HT1080 (cell line): ENCODE data around the gene PPIP5K1. TPM values are rescaled to one million over a fixed set of nuclear protein-coding genes. Genes with fewer than 3 reads are reported as not detected.
A peak's percentile ranks its signal among the peaks of the same experiment; 100 is the strongest.
"Not testable (repeated sequence)": the region's sequence is repeated elsewhere in the genome, so short reads cannot be mapped to it uniquely, and the experiment has no call there.

Experiments
- DNase-seq: peaks from one replicate; pipeline ENCODE4 v3.0.0-alpha.2; 2015; ENCODE audit warnings: low read depth
- polyA plus RNA-seq, 2 experiments: library from polyadenylated mRNA; depleted of rRNA; stranded (reverse); fragments of >200 nt; gene quantifications; 2 replicates each; pipeline ENCODE4 v1.2.3, GENCODE V29; 2015
- total RNA-seq: library from RNA; depleted of rRNA; stranded (reverse); fragments of >200 nt; shearing (Covaris generic); gene quantifications from 2 replicates; pipeline ENCODE4 v1.2.3, GENCODE V29; 2014; rRNA removed

PPIP5K1 gene
- total RNA-seq: 4.1 and 6.7 TPM in 2 replicates
- polyA plus RNA-seq (2015; cell fraction: cytosol; rRNA removed): 7.7 and 11.1 TPM in 2 replicates
- 48.9 and 50.3 TPM in 2 replicates for polyA plus RNA-seq (2015; cell fraction: nucleus; rRNA removed)

DNA sequence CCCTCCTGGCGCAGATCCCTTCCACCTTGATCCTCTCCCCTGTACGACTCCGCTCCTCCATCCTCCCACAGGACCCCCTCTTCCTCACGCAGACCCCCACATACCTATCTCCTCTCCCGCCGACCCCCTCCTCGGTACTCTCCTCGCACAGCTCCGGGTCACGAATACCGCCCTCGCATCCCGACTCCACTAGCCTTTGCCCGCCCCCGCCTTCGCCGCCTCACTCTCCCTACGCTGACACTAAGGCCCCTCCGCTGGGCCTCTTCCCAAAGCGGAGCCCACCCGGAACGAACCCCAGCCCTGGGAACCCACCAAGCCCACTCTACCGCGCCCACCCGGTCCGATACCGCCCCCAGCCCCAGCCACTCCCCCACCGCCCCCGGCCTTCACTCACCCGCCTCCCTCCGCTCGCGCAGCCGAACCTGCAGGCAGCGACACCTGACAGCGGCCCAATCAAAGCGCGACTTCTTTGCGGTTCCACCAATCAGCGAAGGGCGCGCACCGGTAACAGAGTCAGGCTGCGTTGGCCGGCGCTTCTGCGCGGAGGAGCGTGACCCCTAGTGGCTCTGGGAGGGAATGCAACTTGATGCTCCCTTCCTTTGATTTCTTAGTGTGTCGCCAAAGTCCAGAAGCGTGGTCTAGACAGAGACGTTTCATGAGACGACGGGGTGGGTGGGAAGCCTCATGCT lies at the start of gene PPIP5K1:
TSS of gene PPIP5K1 (minus strand) at position 431 of the 689 bp plus-strand sequence. CDS start 5,704 bp downstream, outside the sequence.
- DNase-seq: not testable (repeated sequence)

DNA sequence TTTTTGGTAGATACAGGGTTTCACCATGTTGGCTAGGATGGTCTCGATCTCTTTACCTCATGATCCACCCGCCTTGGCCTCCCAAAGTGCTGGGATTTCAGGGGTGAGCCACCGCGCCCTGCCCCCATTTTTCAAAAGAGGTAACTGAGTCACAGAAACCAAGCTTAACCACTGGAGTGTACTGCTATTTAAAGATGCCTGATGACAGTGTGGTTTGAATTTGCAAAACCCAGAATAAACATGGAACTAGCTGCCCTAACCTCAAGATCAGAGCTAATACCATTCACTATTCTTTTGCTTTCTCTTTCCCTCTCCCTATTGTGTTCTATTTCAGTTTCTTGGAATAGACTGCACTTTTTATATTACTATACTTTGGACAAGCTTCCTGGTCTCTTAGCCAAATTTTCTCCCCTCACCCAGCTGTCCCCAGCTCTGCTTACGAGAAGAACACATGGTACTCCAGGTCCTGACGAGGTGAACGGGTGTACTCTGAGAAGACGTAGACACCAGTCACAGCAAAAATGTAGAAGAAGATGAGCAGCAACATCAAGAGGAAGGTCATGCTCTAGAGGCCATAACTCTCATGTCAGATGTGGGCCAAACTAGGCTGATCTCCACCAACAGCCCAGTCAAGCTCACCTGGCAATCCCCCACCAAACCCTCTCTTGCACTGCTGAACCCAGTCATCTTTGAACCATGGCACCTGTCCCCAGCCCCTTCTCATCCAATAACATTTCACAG lies 48.6 kb upstream of the PPIP5K1 start:
- not testable (repeated sequence) for DNase-seq

DNA sequence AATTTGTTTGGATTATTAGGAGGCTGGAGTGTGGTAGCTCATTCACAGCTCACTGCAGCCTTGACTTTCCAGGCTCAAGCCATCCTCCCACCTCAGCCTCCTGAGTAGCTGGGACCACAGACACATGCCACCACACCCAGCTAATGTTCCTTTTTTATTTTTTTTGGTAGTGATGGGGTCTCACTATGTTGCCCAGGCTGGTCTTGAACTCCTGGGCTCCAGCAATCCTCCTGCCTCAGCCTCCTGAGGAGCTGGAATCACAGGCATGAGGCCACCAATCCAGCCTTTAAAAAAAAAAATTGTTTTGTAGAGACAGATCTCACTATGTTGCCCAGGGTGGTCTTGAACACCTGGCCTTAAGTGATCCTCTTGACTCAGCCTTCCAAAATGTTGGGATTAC lies 36.9 kb upstream of the PPIP5K1 start:
- not testable (repeated sequence) for DNase-seq

DNA sequence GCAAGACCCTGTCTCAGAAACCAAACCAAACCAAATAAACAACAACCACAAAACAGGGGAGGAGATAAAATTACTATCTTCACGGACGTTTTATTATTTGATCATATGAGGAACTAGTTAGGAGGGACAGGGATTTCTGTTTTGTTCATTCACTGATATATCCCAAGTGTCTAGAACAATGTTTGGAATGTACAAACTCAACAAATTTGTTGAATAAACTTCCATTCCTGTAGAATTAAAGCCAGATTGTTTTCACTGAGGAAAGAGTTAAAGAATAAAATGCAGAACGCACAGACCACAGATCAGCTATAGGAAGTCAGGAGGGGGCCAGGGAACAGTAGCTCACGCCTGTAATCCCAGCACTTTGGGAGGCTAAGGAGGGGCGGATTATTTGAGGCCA lies 35.1 kb upstream of the PPIP5K1 start:
- DNase-seq: no peak

DNA sequence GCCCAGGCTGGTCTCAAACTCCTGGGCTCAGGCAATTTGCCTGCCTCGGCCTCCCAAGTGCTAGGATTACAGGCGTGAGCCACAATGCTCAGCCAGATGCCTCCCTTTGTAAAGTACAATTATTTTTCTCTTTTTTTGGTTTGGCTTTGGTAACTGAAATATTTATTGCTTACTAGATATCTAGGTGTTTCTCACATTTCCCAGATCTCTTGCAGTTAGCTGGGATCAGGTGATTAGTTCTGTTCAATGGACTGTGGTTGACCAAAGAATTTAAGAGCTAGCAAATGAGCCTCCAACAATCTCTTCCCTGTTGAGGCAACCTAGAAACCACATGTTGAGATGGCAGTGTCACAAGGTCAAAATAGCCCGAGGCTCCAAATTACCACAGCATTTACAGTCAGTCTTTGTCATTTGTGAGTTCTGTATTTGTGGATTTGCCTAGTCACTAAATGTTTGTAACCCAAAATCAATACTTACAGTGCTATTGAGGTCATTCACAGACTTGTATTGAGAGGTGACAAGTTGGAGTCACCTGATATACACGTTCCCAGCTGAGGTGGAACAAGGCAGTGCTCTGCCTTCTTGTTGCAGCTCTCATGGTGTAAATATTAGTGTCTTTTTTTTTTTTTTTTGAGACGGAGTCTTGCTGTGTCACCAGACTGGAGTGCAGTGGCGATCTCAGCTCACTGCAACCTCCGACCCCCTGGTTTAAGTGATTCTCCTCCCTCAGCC lies 32.2 kb upstream of the PPIP5K1 start:
- not testable (repeated sequence) for DNase-seq

DNA sequence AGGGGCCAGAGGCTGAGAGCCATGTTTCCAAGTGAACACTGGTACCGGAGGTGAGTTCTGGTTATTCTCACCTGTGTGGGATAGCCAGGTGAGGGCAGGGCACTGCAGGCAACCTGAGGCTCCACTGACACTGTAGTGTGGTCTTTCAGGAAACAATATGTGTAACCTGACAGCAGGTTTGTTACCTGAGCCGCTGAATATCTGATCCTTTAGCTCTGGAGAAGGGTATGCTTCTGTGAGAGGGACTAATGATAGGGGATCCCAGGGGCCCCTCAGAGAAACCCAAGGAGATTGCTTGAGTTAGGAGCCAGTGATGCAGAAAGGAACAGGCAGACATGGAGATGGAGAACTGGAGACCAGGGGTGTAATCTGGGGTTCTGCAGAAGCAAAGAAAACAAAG lies 28.7 kb upstream of the PPIP5K1 start, which contains the start of gene STRC:
TSS of gene STRC (minus strand) at position 101 of the 400 bp plus-strand sequence. CDS start at position 23, 78 bp downstream.
- DNase-seq: not testable (repeated sequence)

DNA sequence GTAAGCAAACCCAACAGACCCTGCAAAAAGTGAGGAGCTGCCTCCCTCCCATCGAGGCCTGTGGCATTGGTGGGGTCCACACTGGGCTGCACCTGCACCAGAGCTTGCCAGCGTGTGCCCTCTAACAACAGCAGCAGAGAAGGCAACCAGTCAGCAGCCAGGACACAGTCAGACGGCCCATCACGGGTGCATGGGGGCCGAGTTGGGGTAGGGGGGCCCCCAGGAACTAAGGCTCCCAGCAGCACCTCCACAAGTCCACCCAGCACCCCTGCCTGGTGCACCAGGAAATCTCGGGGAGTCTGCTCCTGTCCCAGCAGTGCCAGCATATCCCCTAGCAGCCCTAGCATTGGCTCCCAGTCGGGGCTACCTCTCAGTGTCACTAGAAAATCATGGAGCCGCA lies 27.7 kb upstream of the PPIP5K1 start:
- DNase-seq: not testable (repeated sequence)

DNA sequence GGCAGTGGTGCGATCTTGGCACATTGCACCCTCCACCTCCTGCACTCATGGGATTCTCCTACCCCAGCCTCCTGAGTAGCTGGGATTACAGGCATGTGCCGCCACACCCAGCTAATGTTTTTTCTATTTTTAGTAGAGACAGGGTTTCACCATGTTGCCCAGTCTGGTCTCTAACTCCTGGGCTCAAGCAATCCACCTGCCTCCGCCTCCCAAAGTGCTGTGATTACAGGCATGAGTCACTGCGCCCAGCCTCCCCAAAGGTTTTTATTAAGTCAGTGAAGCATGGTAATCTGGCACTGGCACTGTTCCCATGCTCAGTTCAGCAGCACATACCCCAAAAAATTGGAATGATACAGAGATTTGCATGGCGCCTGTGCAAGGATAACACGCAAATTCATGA lies 12.2 kb upstream of the PPIP5K1 start:
- peak; percentile 26 for DNase-seq

DNA sequence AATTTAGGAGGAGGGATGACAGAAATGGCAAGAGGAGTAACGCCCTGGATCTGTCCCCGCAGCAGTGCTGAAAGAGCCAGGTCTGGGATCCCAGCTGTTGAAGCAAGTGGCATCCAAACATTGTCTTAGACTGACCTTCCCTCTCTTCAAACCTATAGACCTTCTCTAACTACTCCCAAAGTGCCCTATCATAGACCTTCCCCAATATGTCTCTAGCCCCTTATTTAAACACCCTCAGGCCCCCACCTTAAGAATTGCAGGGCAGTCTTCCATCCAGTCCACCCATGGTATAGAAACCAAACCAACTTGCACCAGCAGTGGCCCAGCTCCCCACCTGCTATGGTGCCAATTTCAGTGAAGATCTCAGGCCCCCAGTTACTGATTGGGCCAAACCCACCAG lies 10.2 kb upstream of the PPIP5K1 start:
- not testable (repeated sequence) for DNase-seq

DNA sequence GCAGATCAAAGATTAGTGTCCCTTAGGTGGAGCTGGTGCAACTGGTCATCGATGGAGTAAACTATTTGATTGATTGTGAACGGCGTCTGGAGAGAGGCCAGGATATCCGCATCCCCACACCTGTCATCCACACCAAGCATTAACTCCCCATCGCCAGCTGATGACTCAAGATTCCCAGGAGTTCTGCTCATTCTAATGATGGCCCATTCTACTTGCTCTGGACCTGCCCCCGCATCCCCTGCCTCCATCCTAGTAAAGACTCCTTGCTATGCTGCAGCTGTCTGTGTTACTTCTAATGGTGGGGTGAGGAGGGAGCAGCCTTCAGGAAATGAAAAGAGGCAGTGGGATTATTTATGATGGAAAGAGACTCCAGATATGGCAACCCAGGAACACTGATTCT lies 9.1 kb upstream of the PPIP5K1 start:
- DNase-seq: not testable (repeated sequence)

DNA sequence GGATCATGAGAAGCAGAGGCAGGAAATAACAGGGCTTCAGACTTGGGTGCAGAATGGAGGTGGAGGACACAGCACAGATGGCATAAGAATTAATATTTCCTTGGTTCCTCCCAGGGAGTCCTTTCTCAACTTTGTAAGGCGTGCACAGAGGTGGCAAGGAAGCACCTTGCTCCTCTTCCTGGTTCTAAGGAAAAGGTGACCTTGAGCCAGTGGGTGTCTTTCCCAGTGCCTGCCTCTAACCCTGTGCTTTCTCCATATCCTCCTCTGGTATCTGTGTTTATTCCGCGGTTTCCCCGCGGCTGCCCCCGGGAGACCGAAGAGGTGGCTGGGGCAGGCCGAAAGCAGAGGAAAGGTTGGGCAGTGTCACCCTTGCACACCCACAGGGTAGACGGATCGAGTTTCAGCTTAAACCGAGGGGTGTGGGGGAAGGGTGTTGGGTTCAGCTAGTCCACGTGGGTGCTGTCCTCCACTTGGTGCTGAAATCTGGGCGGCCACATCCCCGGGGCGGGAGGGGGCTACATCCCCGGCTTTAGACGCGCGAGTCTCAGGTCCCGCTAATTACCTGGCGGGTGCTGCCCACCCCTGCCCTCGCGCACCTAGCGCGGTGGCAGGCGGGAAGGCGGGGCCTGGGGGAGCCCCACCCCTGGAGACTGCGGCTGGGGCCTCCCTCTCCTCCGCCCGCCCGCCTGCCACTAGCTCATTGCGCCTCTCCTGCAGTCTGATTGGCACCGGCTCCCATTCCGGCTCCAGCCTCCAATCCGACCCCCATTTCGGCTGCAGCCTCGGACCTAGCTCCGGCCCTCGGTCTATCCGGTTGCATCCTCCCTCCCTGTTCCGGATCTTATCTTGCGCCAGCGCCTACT lies 3.6 kb upstream of the PPIP5K1 start, which contains the start of gene CKMT1B:
TSS of gene CKMT1B (plus strand) at position 700 of the 863 bp plus-strand sequence. CDS start 192 bp downstream, outside the sequence.
- DNase-seq: not testable (repeated sequence)

DNA sequence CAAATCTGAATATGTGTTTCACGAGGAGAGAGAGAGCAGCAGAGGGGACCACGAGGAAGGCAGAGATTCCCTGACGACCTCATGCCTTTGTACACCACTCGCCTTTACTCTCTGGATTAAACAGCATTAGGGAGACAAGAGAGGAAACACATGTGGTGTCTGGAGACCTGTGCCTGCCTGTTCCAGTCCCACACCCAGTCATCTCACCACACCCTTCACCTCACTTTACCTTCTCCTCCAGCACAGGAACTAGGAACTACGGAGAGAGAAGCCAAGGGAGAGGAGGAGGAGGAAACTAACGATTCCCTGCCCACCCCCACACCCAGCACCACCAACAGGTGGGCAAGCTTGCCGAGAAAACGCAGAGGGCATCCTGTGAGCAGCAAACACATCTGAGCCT lies 2.8 kb upstream of the PPIP5K1 start:
- not testable (repeated sequence) for DNase-seq

DNA sequence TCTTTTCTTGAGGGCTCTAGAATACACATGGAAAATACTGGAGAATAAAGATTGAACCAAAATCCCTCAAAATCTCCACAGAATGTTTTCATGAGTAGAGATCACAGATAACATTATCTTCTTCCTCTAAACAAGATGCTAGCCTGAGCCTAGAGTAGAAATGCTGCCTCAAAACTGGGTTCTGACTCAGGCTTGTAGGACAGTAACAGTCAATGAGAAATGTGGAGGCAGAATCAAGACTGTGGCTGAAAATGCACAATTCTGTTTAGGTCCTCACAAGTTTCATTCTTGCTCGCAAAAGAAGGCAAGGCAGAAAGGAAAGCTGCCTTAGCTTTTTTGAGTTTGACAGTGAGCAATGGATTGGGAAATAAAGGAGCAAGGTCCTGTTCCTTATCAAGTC lies 15.4 kb downstream of the PPIP5K1 start:
- not testable (repeated sequence) for DNase-seq

DNA sequence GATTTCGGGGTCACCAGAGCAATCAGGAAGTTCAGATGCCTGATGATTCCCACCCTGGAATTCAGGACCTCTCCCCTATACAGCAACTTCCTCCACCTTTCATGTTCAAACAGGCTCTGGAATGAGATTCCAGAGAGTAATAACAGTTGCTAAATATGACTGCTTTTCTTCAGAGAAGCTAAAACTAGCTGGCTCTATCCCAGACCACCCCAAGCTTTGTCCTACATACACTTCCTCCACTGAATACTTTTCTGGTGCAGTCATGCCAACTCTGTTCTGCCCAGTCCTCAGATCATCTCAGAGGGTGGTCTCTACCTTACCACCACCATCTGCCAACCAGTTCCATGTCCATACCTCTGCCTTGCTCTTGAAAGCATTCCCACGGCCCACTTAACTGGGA lies 23.4 kb downstream of the PPIP5K1 start:
- not testable (repeated sequence) for DNase-seq

DNA sequence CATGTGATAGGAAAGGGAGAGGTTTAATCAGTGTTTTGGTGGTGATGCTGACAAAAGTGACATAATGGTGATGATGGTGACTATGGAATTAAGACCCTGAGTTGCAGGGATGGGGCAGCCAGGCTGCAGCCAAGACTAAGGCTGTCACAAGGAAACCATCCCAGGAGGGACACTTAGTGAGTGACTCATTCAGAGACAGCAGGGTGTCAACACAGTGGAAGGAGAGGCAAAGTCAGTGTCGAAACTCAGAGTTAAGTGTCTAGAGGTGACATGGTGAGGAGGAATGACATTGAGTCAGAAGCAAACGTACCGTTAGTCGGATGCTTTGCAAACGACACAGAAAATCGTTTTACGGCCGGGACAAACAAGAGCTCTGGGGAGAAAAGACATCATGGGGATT lies 26.2 kb downstream of the PPIP5K1 start:
- DNase-seq: not testable (repeated sequence)

DNA sequence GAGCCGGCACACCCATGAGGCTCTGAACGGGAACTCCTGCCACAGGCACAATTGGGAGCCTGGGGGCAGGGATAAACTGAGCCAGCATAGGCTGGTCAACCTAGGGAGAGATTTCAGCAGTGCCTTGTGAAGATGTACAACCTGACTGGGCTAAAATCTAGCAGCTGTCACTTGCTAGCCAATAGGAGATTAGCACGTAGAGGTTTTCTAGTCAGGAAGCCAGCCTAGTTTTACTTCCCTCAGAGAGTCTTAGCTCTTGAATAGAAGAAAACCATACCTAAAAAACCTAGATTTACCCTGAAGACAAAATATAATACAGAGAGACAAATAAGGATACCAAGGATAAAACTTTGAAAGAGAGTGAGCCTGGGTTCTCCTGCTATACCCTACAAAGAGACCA lies 27.3 kb downstream of the PPIP5K1 start:
- DNase-seq: not testable (repeated sequence)

DNA sequence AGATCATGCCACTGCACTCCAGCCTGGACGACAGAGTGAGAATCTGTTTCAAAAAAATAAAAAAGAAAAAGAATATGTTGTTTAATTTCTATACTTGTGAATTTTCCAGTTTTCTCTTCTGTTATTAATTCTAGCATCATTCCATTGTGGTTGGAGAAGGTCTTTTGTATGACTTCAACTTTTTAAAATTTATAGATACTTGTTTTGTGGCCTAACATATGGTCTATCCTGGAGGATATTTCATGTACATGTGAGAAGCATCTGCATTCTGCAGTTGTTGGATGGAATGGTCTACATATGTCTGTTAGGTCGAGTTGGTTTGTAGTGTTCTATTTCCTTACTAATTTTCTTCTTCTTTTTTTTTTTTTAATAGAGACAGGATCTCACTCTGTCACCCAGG lies 37.0 kb downstream of the PPIP5K1 start:
- no peak for DNase-seq

DNA sequence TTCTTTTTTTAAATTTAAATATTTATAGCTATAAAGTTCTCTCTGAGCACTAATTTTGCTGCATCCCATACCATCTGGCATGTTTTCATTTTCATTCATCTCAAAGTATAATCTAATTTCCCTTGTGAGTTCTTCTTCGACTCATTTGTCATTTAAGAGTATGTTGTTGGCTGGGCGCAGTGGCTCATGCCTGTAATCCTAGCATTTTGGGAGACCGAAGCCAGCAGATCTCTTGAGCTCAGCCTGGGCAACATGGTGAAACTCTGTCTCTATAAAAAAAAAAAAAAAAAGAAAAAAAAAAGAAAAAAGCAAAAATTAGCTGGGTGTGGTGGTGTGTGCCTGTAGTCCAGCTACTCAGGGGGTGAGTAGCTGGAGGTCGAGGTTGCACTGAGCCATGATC lies 37.8 kb downstream of the PPIP5K1 start:
- DNase-seq: no peak

DNA sequence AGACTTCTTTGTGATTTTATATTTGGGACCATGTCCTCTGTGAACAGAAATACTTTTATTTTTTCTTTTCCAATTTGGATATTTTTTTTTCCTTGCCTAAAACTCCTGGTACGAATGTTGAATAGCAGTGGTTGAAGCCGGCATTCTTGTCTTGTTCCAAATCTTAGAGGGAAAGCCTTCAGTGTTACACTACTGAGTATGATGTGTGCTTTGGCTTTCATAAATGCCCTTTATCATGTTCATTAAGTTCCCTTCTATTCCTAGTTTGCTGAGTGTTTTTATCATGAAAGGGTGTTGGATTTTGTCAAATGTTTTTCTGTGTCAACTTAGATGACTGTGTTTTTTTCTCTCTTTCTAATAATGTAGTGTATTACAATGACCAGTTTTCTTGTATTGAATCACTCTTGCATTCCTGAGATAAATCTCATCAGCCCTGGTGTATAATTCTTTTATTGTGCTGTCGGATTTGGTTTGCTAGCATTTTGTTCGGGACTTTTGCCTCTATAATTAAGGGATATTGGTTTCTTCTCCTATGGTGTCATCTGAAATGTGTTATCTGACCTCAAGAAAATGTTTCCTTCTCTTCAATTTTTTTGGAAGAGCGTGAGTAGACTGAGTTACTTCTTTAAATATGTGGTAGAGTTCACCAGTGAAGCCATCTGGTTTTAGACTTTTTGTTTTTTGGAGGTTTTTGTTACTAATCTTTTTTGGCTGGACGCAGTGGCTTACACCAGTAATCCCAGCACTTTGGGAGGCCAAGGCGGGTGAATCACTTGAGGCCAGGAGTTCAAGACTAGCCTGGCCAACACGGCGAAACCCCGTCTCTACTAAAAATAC lies 39.3 kb downstream of the PPIP5K1 start:
- DNase-seq: no peak

DNA sequence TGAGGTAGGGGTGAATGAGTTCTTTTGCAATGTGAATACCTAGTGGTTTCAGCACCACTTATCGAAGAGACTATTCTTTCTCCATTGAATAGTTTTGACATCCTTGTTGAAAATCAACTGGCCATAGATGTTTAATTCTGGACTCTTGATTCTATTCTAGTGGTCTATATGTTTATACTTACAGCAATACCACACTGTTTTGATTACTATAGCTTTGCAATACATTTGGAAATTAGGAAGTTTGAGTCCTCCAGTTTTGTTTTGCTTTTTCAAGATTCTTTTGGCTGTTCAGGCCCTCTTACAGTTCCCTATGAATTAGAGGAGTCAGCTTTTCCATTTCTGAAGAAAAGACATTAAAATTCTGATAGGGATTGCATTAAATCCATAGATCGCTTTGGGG lies 42.5 kb downstream of the PPIP5K1 start:
- DNase-seq: no peak
